ENCODE data around the gene DPYSL5.

- TF ChIP-seq, protein P1, sequence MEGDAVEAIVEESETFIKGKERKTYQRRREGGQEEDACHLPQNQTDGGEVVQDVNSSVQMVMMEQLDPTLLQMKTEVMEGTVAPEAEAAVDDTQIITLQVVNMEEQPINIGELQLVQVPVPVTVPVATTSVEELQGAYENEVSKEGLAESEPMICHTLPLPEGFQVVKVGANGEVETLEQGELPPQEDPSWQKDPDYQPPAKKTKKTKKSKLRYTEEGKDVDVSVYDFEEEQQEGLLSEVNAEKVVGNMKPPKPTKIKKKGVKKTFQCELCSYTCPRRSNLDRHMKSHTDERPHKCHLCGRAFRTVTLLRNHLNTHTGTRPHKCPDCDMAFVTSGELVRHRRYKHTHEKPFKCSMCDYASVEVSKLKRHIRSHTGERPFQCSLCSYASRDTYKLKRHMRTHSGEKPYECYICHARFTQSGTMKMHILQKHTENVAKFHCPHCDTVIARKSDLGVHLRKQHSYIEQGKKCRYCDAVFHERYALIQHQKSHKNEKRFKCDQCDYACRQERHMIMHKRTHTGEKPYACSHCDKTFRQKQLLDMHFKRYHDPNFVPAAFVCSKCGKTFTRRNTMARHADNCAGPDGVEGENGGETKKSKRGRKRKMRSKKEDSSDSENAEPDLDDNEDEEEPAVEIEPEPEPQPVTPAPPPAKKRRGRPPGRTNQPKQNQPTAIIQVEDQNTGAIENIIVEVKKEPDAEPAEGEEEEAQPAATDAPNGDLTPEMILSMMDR (IDR thresholded peaks at IDR 0.05) = no peak
- TF ChIP-seq POLR2A (IDR thresholded peaks at IDR 0.05) = no peak
Measured at GRCh38 chr2:26934335-26934724, 86.4 kb downstream of the DPYSL5 start.

Measured in body of pancreas (tissue), 4 donors.